Right lobe of liver (tissue), 6 donors: Measurements from ENCODE around the gene G3BP1. TPM values are rescaled to one million over a fixed set of nuclear protein-coding genes. Genes with fewer than 3 reads are reported as not detected.

Source experiments
- ATAC-seq, 4 donors: fragments of 200-7000 bp; cut with Tn5 transposase; one replicate each; pipeline ENCODE4 v1.9.1; 2020; ENCODE audit warnings: mild to moderate bottlenecking in 4 of 4, moderate library complexity in 4 of 4
- DNase-seq, 3 donors: peaks; one replicate each; pipeline ENCODE4 v3.0.0-alpha.2; 2020
- H3K27ac ChIP-seq, 3 donors: fragments of 200-600 bp; one replicate each; pipeline ENCODE4 v1.8.0; 2022
- H3K27me3 ChIP-seq, 2 donors: fragments of 200-600 bp; one replicate each; pipeline ENCODE4 v1.8.0; 2022
- H3K36me3 ChIP-seq, 4 donors: fragments of 200-600 bp; sonication (generic) in 1 of 4; one replicate each; pipeline versions ENCODE4 v1.5.1 to v1.8.0; 2017 to 2022; ENCODE audit warnings: control low read depth in 1 of 4
- H3K4me1 ChIP-seq, 4 donors: fragments of 200-600 bp; sonication (generic) in 1 of 4; one replicate each; pipeline versions ENCODE4 v1.5.1 to v1.8.0; 2017 to 2022; ENCODE audit warnings: control low read depth in 1 of 4
- H3K4me3 ChIP-seq, 3 donors: fragments of 200-600 bp; one replicate each; pipeline ENCODE4 v1.8.0; 2022
- H3K9me3 ChIP-seq, 4 donors: fragments of 200-600 bp; sonication (generic) in 1 of 4; one replicate each; pipeline versions ENCODE4 v1.5.1 to v1.8.0; 2017 to 2022; ENCODE audit warnings: control low read depth in 1 of 4
- CTCF ChIP-seq, 4 donors: fragments of 200-600 bp in 3 of 4; fragments of 450-650 bp in 1 of 4; IDR thresholded peaks; one replicate each; pipeline versions ENCODE4 v1.5.1 to v1.8.0; 2016 to 2022; ENCODE audit warnings: antibody characterized with exemption in 4 of 4, mild to moderate bottlenecking in 2 of 4
- POLR2A ChIP-seq: fragments of 450-650 bp; IDR thresholded peaks from one replicate; pipeline ENCODE4 v1.6.1; 2017; ENCODE audit warnings: antibody characterized with exemption, mild to moderate bottlenecking
- WGBS: methylation state at CpG from one replicate; pipeline ENCODE4 v1.1.6; 2018; ENCODE audit warnings: low coverage, low lambda C conversion rate; ENCODE audit not compliant: insufficient coverage; ENCODE audit errors: missing lambda C conversion rate; 5-methylcytosine and 5-hydroxymethylcytosine counted together
- intact Hi-C, 2 donors: fragments of 100-400 bp; cut with DNase I; formaldehyde crosslinking; loops; one replicate each; pipeline versions ENCODE4 v1.11.2 to v1.14.1; 2022
- total RNA-seq, 6 experiments: library from RNA; depleted of rRNA in 2 of 6; stranded (reverse); fragments of >200 nt in 2 of 6; fragmentation: NEBNext Ultra II Directional in 3 of 6; extraction: Animal tissue kit (Norgen Biotek cat#: 25700) in 3 of 6; gene quantifications; one replicate each; pipeline versions ENCODE4 v1.1.0 to v1.2.4, GENCODE V29; 2016 to 2023
- donor health status: DM: no; HTN: yes; CAD: no.
- donor health status: DM: no; HTN: no; CAD: no.
- donor health status: DM: no; HTN: no; CAD: no.
- donor health status: DM: no; HTN: yes; CAD: no.
- donor health status: DM: no; HTN: yes; CAD: no.

The G3BP1 gene
- total RNA-seq, 6 experiments from 2014 or later, result 63.9 to 107 (median 94.5) TPM

DNA sequence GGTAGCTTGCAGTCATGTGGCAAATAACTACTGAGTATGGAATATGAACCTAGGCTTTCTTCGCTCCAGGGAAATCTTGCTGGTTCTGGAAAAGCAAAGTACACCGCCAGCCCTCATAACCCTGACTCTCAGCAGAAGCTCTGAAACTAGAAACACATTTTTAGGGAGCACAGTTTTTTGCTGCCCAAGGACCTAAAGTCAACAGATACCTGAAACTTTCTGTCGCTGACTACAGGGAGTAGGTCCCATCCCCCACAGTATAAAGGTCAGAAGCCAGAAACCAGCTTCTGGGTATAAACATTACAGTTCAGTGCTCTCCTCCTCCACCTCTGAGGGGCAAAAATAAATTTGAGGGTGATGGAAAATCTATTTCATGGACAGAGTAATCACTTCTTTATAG is 16.4 kb upstream of the G3BP1 start:
- no peaks in the 10 kb centered on the region for H3K36me3 ChIP-seq
- peak overlapping the region; percentile 70 to 97 (median 84) for H3K27ac ChIP-seq
- H3K27me3 ChIP-seq, result no peaks in the 10 kb centered on the region
- H3K4me1 ChIP-seq, result peaks cover 0 to 56% (median 13%) of the 10 kb centered on the region in 4 donors
- peak overlapping the region in 2 of 3 donors; percentile 7 to 26 for H3K4me3 ChIP-seq
- peak in 1 of 3 donors; percentile 76 for DNase-seq
- intact Hi-C loops, result no loop called here
- H3K9me3 ChIP-seq, result no peaks in the 10 kb centered on the region
- ATAC-seq, result peak; percentile 64 to 73 (median 68)
- TF ChIP-seq POLR2A (no peak), CTCF (IDR thresholded peaks at IDR 0.05) (no peak)
- 38% methylated on average over 3 of the region's 3 CpGs for WGBS

DNA sequence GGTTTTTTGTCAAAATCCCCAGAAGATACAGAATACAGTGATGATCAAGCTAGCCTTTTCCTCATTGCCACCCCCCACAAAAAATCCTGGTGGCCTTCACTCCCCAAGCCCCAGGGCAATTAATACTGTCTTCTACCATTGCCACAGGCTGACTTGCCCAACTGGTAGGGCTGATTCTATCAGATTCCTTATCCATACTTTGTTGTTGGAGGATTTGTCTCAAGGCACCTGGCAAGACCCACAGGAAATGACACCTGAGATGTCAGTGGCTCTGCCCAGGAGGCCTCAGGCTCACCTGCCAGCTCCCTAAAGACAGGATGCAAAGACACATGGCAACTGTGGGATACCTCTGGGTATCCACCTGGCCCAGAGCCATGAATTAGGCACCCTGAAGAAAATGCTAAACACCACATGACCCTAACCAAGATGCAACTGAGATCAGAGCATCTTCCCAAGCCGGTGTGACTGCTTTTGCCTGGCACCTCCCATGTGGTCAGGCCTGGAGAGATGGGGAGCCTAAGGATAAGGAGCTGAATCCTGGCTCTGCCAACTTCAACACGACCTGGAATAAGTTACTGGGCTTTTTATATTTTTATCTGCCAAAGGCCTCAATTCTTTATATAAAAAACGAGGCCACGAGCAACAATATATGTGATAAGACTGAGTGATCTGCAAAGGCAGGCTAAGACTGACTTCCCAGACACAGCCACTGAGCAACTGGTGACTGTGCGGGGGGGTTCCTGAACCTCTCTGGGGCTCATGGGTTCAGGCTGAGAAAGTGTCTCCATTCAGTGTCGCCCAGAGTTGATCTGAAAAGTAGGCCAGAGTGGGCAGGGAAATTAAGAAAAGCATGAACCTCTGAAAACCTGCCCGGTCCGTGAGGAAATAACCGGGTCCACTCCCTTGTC is 14.3 kb upstream of the G3BP1 start:
- Histone ChIP-seq H3K27ac (peak overlapping the region; percentile 81 to 97 (median 84)), H3K36me3 (no peaks in the 10 kb centered on the region), H3K4me3 (peak overlapping the region; percentile 75 to 90 (median 82)), H3K27me3 (no peaks in the 10 kb centered on the region), H3K4me1 (peaks cover 0 to 47% (median 13%) of the 10 kb centered on the region in 4 donors), H3K9me3 (no peaks in the 10 kb centered on the region)
- 11% methylated on average over 7 of the region's 9 CpGs for WGBS
- no peak for DNase-seq
- ATAC-seq, result peak in 3 of 4 donors; percentile 1 to 12 (median 3)
- intact Hi-C loops, result no loop called here
- TF ChIP-seq POLR2A, result no peak
- TF ChIP-seq CTCF (IDR thresholded peaks at IDR 0.05), result no peak

GRCh38 chr5:151758141-151758429 is 13.7 kb upstream of the G3BP1 start:
- H3K4me1 ChIP-seq, result peaks cover 0 to 47% (median 13%) of the 10 kb centered on the region in 4 donors
- ATAC-seq, result peak; percentile 34 to 52 (median 42)
- H3K27me3 ChIP-seq, result no peaks in the 10 kb centered on the region
- peak in 1 of 3 donors; percentile 43 for DNase-seq
- peak overlapping the region; percentile 81 to 97 (median 84) for H3K27ac ChIP-seq
- peak overlapping the region; percentile 75 to 90 (median 82) for H3K4me3 ChIP-seq
- H3K9me3 ChIP-seq, result no peaks in the 10 kb centered on the region
- TF ChIP-seq POLR2A, result no peak
- no peak for TF ChIP-seq CTCF (IDR thresholded peaks at IDR 0.05)
- 0% methylated on average over 3 of the region's 11 CpGs for WGBS
- H3K36me3 ChIP-seq, result no peaks in the 10 kb centered on the region
- intact Hi-C loops, result no loop called here

GRCh38 chr5:151758430-151759241 is 13.1 kb upstream of the G3BP1 start, which contains the start of gene ATOX1:
Gene ATOX1 (minus strand): TSS chr5:151758631. CDS start chr5:151758551, 80 bp downstream.
- H3K27ac ChIP-seq, result peak within 1 kb of the TSS; percentile 81 to 97 (median 84)
- intact Hi-C loops, result no loop called here
- peak within 1 kb of the TSS; percentile 75 to 90 (median 82) for H3K4me3 ChIP-seq
- no peaks in the 10 kb centered on the region for H3K27me3 ChIP-seq
- ATAC-seq (peak; percentile 95 to 98 (median 96)), DNase-seq (peak; percentile 94 to 96 (median 96))
- H3K9me3 ChIP-seq, result no peaks in the 10 kb centered on the region
- 9% methylated on average over 19 of the region's 61 CpGs for WGBS
- peaks cover 0 to 43% (median 13%) of the 10 kb centered on the region in 4 donors for H3K4me1 ChIP-seq
- peak in 3 of 4 donors; percentile 18 to 51 (median 35) for TF ChIP-seq CTCF (IDR thresholded peaks at IDR 0.05)
- TF ChIP-seq POLR2A, result peak; percentile 96
- H3K36me3 ChIP-seq, result no peaks in the 10 kb centered on the region
